ENCODE measurements around the gene C1orf141. TPM values are rescaled to one million over a fixed set of nuclear protein-coding genes. Genes with fewer than 3 reads are reported as not detected.

Gene C1orf141
- polyA plus RNA-seq, 1 experiment = not detected

DNA sequence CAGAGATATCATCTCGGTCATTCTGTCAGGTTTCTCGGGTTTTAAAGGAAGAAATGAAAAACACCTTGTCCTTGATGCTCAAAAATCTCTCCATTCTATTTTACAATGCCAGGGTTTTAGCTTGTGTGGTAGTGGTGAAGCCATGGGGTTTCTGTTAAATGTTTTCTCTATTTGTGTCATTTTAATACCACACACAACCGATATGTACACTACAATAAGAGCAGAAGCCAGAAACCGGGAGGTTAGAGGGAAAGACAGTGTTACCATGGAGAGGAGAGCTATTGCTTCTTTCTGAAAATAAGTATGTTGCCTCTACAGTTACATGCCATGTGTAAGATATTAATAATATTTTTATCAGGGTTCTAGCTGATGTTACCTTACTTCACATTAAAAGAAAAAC is 83.6 kb downstream of the C1orf141 start:
- CTCF ChIA-PET = interaction anchor here (0.5 to 6.9 kb wide), 4 partner anchors 98 to 163 kb away, joined by 3 to 38 read pairs (median 4); no protein-coding TSS in a partner anchor
- no peak for TF ChIP-seq CTCF (IDR thresholded peaks at IDR 0.05; ENCODE audit: low read depth, low read length)
- no peaks in the 10 kb centered on the region for H3K27me3 ChIP-seq (ENCODE audit: control insufficient read depth, insufficient read depth, low read length)
- POLR2A ChIA-PET = no interaction called here
- H3K4me3 ChIP-seq (ENCODE audit: low read depth, low read length) = no peak overlapping the region
- H3K9me3 ChIP-seq (ENCODE audit: control insufficient read depth, insufficient read depth, low read length) = no peaks in the 10 kb centered on the region
- DNase-seq (ENCODE audit: low read depth, low spot score) = no peak
- no peak overlapping the region for H3K27ac ChIP-seq (ENCODE audit: low read depth, low read length)

DNA sequence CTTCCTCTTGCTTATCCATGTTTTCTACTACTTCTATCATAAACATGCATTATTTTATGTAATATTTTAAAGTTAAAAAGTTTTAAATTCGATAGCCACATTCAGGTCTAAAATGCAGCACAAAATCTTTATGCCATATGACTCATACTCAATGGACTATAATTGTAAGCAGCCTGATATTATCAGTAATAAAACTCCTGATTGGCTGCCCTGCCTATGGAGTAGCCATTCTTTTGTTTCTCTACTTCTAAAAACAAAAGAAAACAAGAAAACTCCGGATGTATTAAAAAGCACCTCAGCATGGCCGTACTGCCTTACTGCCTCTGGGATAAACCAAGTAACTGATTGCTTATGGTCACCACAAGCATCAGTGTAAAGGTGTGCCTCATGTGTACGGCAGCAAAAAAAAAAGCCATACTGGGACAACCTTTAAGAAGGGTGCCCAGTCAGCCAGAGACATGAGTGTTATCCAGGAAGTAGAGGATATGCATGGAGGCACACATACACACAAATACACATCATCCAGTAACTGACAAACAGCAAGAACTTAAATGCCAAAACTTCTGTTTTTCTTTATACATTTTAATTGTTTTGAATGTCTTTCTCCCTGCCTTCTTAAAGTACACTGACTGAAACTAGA is 90.0 kb downstream of the C1orf141 start:
- ChIA-PET CTCF (interaction anchor here (0.9 to 6.9 kb wide), 2 partner anchors 49 to 105 kb away, joined by 6 to 38 read pairs; no protein-coding TSS in a partner anchor), POLR2A (no interaction called here)
- H3K27me3 ChIP-seq (ENCODE audit: control insufficient read depth, insufficient read depth, low read length) = no peaks in the 10 kb centered on the region
- no peak overlapping the region for H3K4me3 ChIP-seq (ENCODE audit: low read depth, low read length)
- no peak for DNase-seq (ENCODE audit: low read depth, low spot score)
- H3K9me3 ChIP-seq (ENCODE audit: control insufficient read depth, insufficient read depth, low read length) = no peaks in the 10 kb centered on the region
- no peak for TF ChIP-seq CTCF (IDR thresholded peaks at IDR 0.05; ENCODE audit: low read depth, low read length)
- H3K27ac ChIP-seq (ENCODE audit: low read depth, low read length) = no peak overlapping the region

- H3K9me3 ChIP-seq (ENCODE audit: control insufficient read depth, insufficient read depth, low read length) = no peaks in the 10 kb centered on the region
- H3K27ac ChIP-seq (ENCODE audit: low read depth, low read length) = peak overlapping the region; percentile 49
- CTCF ChIA-PET = interaction anchor here (1.1 to 1.3 kb wide), 2 partner anchors 62 to 105 kb away, joined by 3 to 4 read pairs; no protein-coding TSS in a partner anchor
- POLR2A ChIA-PET = interaction anchor here (0.7 to 1.0 kb wide), 2 partner anchors 18 to 95 kb away, joined by 3 read pairs; no protein-coding TSS in a partner anchor
- no peak overlapping the region for H3K4me3 ChIP-seq (ENCODE audit: low read depth, low read length)
- TF ChIP-seq CTCF (IDR thresholded peaks at IDR 0.05; ENCODE audit: low read depth, low read length) = no peak
- DNase-seq (ENCODE audit: low read depth, low spot score) = no peak
- no peaks in the 10 kb centered on the region for H3K27me3 ChIP-seq (ENCODE audit: control insufficient read depth, insufficient read depth, low read length)
These were observed 91.4 kb downstream of the C1orf141 start for GRCh38 chr1:67043366-67043765.

Small RNAs within 50 kb of the gene (small RNA-seq; reads per million reads assigned to genes)
- not detected for gene RF00322 (ENCODE audit: insufficient read length, low read depth)

Other genes starting within 250 kb of the C1orf141 start
- gene DNAI4, start 210.1 kb downstream of the C1orf141 start, polyA plus RNA-seq (2011; rRNA removed) = 2.1 and 2.2 TPM in 2 replicates
- gene MIER1, start 210.0 kb downstream of the C1orf141 start, polyA plus RNA-seq (2011; rRNA removed) = 14.3 and 23.6 TPM in 2 replicates
- gene SLC35D1, start 80.8 kb downstream of the C1orf141 start, polyA plus RNA-seq (2011; rRNA removed) = 21.8 and 28.9 TPM in 2 replicates
- gene IL23R, start 31.5 kb upstream of the C1orf141 start, polyA plus RNA-seq (2011; rRNA removed) = not detected in 2 replicates
- not detected in 2 replicates for gene IL12RB2, start 172.9 kb upstream of the C1orf141 start, polyA plus RNA-seq (2011; rRNA removed)

Measured in AG04450 (cell line).